ENCODE results near the gene TOGARAM1. TPM values are rescaled to one million over a fixed set of nuclear protein-coding genes. Genes with fewer than 3 reads are reported as not detected.

TOGARAM1 gene
- total and polyA plus RNA-seq, 9 of the 15 experiments (the other 6 are each of a cell fraction or from before 2014, with no cell fraction given): 1.3 to 6.4 (median 3.7) TPM

DNA sequence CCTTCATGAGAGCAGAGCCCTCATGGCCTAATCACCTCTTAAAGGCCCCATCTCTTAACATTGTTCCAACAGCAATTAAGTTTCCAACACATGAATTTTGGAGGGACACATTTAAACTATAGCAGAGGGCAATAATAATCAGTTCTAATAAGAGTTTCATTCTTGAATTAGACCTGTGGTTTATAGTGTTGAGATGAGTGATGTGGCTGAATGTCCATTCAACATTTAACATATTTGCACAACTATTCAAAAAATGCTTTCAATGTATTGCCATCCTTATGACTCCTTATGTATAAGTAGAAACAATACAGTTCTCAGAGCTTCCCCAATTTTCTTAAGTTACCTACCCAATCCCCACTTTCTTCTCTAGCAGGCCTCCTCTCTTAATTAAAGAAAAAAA is 21.8 kb upstream of the TOGARAM1 start (continued):
- no peak for TF ChIP-seq SIRT6 (IDR thresholded peaks at IDR 0.05; ENCODE audit: low read depth, low read length)
- TF ChIP-seq ATF1 (CRISPR knock-in tag; IDR thresholded peaks at IDR 0.05): no peak
- no peak for TF ChIP-seq ATF1 (tag; IDR thresholded peaks at IDR 0.05)
- TF ChIP-seq ZNF766 (CRISPR knock-in tag; conservative IDR thresholded peaks at IDR 0.05): no peak
- TF ChIP-seq, protein P1, sequence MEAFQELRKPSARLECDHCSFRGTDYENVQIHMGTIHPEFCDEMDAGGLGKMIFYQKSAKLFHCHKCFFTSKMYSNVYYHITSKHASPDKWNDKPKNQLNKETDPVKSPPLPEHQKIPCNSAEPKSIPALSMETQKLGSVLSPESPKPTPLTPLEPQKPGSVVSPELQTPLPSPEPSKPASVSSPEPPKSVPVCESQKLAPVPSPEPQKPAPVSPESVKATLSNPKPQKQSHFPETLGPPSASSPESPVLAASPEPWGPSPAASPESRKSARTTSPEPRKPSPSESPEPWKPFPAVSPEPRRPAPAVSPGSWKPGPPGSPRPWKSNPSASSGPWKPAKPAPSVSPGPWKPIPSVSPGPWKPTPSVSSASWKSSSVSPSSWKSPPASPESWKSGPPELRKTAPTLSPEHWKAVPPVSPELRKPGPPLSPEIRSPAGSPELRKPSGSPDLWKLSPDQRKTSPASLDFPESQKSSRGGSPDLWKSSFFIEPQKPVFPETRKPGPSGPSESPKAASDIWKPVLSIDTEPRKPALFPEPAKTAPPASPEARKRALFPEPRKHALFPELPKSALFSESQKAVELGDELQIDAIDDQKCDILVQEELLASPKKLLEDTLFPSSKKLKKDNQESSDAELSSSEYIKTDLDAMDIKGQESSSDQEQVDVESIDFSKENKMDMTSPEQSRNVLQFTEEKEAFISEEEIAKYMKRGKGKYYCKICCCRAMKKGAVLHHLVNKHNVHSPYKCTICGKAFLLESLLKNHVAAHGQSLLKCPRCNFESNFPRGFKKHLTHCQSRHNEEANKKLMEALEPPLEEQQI (IDR thresholded peaks at IDR 0.05): no peak

DNA sequence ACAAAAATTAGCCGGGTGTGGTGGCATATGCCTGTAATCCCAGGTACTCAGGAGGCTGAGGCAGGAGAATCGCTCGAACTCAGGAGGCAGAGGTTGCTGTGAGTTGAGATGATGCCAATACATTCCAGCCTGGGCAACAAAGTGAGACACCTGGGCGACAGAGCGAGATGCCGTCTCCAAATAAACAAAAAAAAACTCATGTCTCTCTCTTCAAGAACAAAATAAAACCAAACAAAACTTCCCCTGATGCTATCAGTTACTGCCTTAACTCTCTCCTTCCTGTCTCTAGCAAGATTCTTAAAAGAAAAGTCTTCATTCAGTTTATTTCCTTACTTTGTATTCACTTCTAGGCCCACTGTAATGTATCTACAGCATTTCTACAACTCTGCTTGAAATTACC is 21.0 kb upstream of the TOGARAM1 start:
- in situ Hi-C loops (cut with MboI): no loop called here
- FAIRE-seq: no peak
- 90% methylated on average over 6 of the region's 6 CpGs for WGBS (ENCODE audit: insufficient coverage, low coverage, missing lambda C conversion rate)
- no peak for TF ChIP-seq SOX6 (IDR thresholded peaks at IDR 0.05)
- TF ChIP-seq SMAD3 (CRISPR knock-in tag; conservative IDR thresholded peaks at IDR 0.05): no peak
- TF ChIP-seq ZNF146 (CRISPR knock-in tag; IDR thresholded peaks at IDR 0.05; ENCODE audit: unreplicated experiment): no peak
- TF ChIP-seq TCF7L2 (IDR thresholded peaks at IDR 0.05; ENCODE audit: low read depth, low read length): no peak
- TF ChIP-seq FOXA3 (CRISPR knock-in tag; conservative IDR thresholded peaks at IDR 0.05 in 1 of 2, IDR thresholded peaks at IDR 0.05 in 1 of 2): no peak
- no peak for TF ChIP-seq SUPT5H (IDR thresholded peaks at IDR 0.05)
- no peak for TF ChIP-seq JUN (IDR thresholded peaks at IDR 0.05; ENCODE audit: borderline replicate concordance, low read depth, low read length)
- no peak for TF ChIP-seq JUN (CRISPR knock-in tag; IDR thresholded peaks at IDR 0.05; ENCODE audit: borderline replicate concordance)
- TF ChIP-seq XRCC4 (IDR thresholded peaks at IDR 0.05; ENCODE audit: extremely low read depth, insufficient read depth, insufficient read length): no peak
- TF ChIP-seq ZNF668 (CRISPR knock-in tag; IDR thresholded peaks at IDR 0.05): no peak
- no peak for TF ChIP-seq NELFE (IDR thresholded peaks at IDR 0.05; ENCODE audit: insufficient read depth, insufficient read length)
- TF ChIP-seq ASH1L (IDR thresholded peaks at IDR 0.05; ENCODE audit: borderline replicate concordance, low read depth, partially characterized antibody): no peak
- TF ChIP-seq, protein P2, sequence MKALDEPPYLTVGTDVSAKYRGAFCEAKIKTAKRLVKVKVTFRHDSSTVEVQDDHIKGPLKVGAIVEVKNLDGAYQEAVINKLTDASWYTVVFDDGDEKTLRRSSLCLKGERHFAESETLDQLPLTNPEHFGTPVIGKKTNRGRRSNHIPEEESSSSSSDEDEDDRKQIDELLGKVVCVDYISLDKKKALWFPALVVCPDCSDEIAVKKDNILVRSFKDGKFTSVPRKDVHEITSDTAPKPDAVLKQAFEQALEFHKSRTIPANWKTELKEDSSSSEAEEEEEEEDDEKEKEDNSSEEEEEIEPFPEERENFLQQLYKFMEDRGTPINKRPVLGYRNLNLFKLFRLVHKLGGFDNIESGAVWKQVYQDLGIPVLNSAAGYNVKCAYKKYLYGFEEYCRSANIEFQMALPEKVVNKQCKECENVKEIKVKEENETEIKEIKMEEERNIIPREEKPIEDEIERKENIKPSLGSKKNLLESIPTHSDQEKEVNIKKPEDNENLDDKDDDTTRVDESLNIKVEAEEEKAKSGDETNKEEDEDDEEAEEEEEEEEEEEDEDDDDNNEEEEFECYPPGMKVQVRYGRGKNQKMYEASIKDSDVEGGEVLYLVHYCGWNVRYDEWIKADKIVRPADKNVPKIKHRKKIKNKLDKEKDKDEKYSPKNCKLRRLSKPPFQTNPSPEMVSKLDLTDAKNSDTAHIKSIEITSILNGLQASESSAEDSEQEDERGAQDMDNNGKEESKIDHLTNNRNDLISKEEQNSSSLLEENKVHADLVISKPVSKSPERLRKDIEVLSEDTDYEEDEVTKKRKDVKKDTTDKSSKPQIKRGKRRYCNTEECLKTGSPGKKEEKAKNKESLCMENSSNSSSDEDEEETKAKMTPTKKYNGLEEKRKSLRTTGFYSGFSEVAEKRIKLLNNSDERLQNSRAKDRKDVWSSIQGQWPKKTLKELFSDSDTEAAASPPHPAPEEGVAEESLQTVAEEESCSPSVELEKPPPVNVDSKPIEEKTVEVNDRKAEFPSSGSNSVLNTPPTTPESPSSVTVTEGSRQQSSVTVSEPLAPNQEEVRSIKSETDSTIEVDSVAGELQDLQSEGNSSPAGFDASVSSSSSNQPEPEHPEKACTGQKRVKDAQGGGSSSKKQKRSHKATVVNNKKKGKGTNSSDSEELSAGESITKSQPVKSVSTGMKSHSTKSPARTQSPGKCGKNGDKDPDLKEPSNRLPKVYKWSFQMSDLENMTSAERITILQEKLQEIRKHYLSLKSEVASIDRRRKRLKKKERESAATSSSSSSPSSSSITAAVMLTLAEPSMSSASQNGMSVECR (CRISPR knock-in tag; IDR thresholded peaks at IDR 0.05): no peak

More for the DNA sequence above, 21.0 kb upstream of the TOGARAM1 start:
- Histone ChIP-seq H4K20me1 (replicated peaks; ENCODE audit: control insufficient read depth, insufficient read depth, low read length) (no peaks in the 10 kb centered on the region), H2AFZ (ENCODE audit: low read depth, low read length) (no peak overlapping the region), H3K79me2 (ENCODE audit: control insufficient read depth, insufficient read depth, low read length) (no peaks in the 10 kb centered on the region), H3K9ac (ENCODE audit: insufficient read depth in 1 of 2, low read depth in 2 of 2, low read length in 2 of 2) (no peak overlapping the region), H3K36me3 (ENCODE audit: control insufficient read depth, insufficient read depth, low read length) (peaks cover 15% of the 10 kb centered on the region; the same call in 2 of the 3 replicates), H3K4me2 (ENCODE audit: insufficient read depth, low read length) (no peak overlapping the region), H3K27me3 (ENCODE audit: control insufficient read depth in 2 of 2, insufficient read depth in 2 of 2, low read length in 2 of 2) (no peaks in the 10 kb centered on the region), H3K9me1 (ENCODE audit: control insufficient read depth, insufficient read depth, low read length) (no peaks in the 10 kb centered on the region), H3K4me3 (no peak overlapping the region), H3K9me3 (replicated peaks; ENCODE audit: control insufficient read depth, insufficient read depth, low read depth, low read length) (no peaks in the 10 kb centered on the region), H3K27ac (ENCODE audit: extremely low read depth, low read depth, low read length) (no peak overlapping the region), H3K4me1 (replicated peaks in 1 of 2; ENCODE audit: control insufficient read depth in 2 of 2, insufficient read depth in 2 of 2, low read length in 2 of 2) (no peaks in the 10 kb centered on the region)
- DNase-seq (ENCODE audit: extremely low read depth in 1 of 4, low spot score in 3 of 4): no peak
- ChIA-PET POLR2A (no interaction called here), CTCF (ENCODE audit: low intra/inter-chr PET ratio) (no interaction called here)
- no TSS peak for BruUV-seq (replicated peaks)
- intact Hi-C loops (cut with micrococcal nuclease): no loop called here
- no peak for ATAC-seq
